ENCODE measurements around the gene HAAO.
"Not testable (repeated sequence)": the region's sequence is repeated elsewhere in the genome, so short reads cannot be mapped to it uniquely, and the experiment has no call there.

The HAAO gene

GRCh38 chr2:42792583-42793333, at the start of gene HAAO:
Gene HAAO, minus strand, starts transcription at chr2:42792583. Its CDS starts 47 bp downstream, at chr2:42792536.
- peak within 1 kb of the TSS; percentile 51 for H3K4me3 ChIP-seq (ENCODE audit: low read depth, low read length)

- no peak overlapping the region for H3K4me3 ChIP-seq (ENCODE audit: low read depth, low read length)
These were observed 49.0 kb upstream of the HAAO start for GRCh38 chr2:42841344-42841743.

DNA sequence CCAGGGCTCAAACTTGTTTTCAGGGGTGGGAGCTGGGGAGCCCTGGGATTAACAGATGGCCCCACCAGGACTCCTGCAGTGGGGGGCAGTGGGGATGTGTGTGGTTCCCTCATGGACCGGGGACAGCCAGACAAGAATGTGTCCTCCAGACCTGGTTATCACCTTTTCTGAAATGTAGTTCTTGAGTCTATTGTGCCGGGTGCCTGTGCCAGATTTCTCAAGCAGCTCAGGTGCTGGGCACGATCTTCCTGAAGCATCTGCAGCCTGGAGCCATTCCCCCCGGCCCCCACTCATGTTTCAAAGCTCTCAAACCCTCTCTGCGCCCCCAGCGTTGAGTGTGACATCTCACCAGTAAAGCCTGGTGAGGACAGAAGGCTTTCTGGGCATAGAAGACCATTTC, 48.4 kb upstream of the HAAO start:
- no peak overlapping the region for H3K4me3 ChIP-seq (ENCODE audit: low read depth, low read length)

DNA sequence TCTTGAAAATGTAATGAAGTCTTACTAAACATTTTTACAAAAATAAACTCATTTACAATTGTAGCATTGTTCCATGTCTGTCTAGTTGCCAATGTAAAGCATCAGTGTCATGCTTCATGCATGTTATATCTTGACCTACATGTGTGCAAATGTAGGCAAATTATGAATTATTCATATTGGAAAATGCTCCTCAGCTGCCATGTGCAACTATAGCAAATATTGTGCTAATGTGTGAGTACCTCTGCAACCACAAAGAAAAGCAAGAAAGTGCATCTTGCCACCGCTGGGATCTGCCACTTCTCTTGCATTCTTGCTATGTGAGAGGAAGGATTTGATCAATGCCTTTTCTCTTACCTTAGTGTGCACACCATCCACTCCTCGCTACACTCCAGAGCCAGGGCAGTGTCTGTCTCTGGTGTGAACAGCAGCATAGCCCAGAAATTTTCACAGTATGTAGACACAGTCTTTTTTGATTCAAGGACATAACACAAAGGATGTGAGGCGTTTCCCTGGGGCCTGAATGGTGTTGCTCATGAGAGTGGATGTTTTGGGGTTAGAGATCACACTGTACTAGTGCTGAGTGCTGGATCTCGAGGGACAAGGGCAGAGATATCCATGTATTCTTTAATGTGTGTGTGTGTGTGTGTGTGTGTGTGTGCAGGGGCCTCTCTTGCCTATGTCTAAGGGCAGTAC, 47.6 kb upstream of the HAAO start:
- H3K4me3 ChIP-seq (ENCODE audit: low read depth, low read length) = no peak overlapping the region

DNA sequence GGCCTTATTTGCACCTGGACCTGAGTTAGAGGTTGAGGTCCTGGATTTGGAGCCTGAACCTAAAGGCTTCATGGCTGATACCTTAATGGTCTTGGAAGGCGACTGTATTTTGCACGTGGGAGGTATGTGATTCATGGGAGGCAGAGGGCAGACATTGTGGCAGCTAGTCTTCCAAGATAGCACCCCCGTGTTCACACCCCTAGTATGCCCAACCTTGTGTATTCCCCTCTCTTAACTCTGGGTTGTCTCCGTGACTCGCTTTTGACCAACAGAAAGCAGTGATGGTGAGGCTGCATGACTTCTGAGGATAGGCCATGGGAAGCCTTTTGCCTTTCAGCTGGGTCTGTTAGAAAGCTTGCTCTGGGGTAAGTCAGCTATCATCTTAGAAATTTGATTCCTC, 45.8 kb upstream of the HAAO start:
- no peak overlapping the region for H3K4me3 ChIP-seq (ENCODE audit: low read depth, low read length)

DNA sequence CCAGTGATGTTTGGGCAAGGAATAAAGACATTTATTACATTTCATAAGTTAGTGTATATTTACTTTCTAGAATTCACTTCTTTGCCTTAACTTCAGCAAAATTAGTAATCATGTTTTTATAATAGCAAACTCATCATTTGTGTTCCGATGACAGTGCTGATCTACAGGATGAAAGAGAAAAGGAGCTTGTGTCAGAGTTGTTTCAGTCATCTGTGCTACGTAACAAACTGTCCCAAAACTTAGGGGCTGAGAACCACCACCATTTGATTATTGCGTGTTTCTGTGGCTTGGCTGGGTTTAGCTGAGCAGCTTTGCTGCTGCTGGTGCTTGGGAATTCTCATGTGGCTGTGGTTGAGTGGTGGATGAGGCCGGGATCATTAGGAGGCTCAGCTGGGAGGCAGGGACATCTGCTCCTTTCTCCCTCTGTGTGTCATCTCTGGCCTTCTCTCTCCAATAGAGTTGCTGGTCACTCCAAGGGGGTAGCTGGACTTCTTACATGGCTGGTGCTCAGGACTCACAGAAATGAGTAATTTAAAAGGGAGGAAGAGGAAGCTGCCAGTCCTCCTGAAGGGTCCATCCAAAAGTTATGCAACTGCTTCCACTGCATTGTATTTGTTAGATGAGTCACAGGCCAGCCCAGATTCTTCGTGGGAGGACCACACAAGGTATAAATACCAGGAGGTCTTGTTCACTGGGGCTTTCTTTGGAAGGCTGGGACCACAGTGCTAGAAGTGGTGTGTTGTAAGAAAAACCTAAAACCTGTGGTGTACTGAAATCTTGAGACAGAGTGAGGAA, 43.4 kb upstream of the HAAO start:
- H3K4me3 ChIP-seq (ENCODE audit: low read depth, low read length) = no peak overlapping the region

DNA sequence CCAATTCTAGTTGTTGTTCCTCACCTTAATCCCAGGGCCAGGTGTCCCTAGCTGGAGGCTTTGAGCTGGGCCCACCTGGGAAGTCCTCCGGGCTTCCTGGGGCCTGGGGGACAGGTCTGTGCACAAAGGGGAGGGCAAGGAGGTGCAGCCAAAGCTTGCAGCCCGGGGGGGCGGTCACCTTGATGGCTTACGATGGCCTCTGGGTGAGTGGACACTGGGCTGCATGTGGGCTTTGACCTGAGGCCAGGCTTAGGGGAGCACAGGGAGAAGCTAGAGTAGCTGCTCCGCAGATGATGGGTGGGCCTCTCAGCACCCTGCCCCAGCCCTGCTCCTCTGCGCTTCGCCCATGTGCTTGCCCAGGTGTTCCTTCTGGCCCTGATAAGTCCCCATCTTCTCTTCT, 41.8 kb upstream of the HAAO start:
- no peak overlapping the region for H3K4me3 ChIP-seq (ENCODE audit: low read depth, low read length)

DNA sequence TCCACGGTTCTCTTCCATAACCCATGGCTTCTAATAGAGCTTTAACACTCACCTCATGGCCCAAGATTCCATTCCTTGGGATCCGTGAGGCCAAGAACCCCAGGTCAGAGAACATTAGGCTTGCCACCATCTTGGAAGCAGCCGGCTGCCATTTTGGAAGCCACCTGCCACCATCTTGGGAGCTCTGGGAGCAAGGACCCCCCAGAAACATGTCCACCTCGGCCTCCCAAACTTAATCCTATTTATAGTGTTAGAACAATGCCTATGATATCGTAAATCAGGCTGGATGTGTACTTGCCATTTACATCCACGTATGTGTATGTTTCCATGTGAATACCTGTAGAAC, 39.9 kb upstream of the HAAO start:
- H3K4me3 ChIP-seq (ENCODE audit: low read depth, low read length) = no peak overlapping the region

GRCh38 chr2:42831575-42832288, 39.3 kb upstream of the HAAO start:
- H3K4me3 ChIP-seq (ENCODE audit: low read depth, low read length) = not testable (repeated sequence)

- H3K4me3 ChIP-seq (ENCODE audit: low read depth, low read length) = no peak overlapping the region
These were observed 38.7 kb upstream of the HAAO start for GRCh38 chr2:42830922-42831574.

- H3K4me3 ChIP-seq (ENCODE audit: low read depth, low read length) = no peak overlapping the region
These were observed 37.5 kb upstream of the HAAO start for GRCh38 chr2:42829671-42830440.

GRCh38 chr2:42828487-42829425, 36.4 kb upstream of the HAAO start:
- H3K4me3 ChIP-seq (ENCODE audit: low read depth, low read length) = no peak overlapping the region

DNA sequence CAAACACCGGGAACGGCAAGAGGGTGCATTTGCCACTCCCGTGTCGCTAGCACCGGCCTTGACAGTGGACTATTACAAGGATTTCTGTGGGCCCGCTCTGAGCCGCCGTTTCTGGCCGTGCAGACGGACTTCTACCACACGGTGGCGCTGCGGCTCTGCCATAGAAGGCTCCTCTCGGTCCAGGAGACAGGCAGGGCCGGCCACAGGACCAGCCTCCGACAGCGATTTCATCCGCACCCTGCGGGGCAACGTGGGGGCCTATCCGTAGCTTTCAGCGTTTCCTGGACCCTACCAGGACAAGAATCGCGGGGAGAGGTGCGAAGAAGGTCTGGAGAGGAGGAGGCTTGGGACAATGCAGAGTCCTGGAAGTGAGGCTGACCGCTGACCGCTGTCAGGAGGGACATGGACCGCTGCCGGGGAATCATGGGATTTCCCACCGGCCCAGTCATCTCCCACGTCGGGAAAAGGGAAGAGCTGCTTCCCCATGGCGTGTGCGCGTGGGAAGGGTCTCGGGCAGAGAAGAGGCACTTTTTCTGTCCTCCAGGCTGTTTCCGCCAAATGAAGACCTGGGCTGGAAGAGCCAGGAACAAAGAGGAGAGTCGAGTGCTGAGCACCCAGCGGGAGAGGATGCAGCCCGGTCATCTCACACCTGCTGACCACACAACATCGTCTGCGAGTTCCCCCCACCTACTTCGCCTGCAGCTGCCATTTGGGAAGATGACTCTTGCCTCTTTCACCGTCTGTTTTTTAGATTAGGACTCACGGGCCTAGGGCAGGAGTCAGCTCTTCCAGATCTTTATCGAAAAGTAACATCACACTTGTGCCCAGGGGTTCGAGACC, 35.5 kb upstream of the HAAO start:
- no peak overlapping the region for H3K4me3 ChIP-seq (ENCODE audit: low read depth, low read length)

DNA sequence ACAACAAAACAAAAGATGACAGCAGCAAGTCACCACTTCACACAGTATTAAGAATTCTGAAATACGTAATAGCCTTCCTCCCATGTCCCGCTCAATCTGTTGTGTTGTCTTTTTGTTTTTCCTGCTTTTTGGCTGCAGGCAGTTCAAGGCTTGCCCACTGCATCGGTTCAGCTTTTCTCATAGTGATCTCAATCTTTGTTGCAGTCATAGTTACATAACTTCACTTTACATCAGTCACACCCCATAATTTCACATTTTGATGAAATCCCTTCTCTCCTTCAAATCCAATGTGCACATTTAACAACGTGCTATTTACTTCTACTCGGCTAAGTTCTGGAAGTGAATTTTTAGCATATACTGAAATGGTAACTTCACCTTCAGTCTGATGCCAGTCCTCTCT, 33.8 kb upstream of the HAAO start:
- no peak overlapping the region for H3K4me3 ChIP-seq (ENCODE audit: low read depth, low read length)

DNA sequence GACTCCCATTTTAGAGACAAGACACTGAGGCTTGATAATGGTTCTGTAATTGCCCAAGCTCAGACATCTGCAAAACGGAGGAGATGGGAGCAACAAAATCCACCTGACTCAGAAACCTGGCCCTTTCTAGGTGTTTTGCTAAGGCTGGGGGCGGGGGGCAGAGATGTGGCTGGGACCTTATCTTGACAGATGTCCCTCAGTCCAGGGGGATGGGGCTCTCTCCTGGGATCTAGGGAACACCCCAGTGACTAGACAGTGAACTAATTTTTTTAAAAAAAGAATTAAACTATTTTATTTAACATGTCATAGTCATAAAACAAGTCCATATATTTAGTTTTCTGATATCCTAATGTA, 32.0 kb upstream of the HAAO start:
- no peak overlapping the region for H3K4me3 ChIP-seq (ENCODE audit: low read depth, low read length)

GRCh38 chr2:42823744-42824453, 31.5 kb upstream of the HAAO start:
- no peak overlapping the region for H3K4me3 ChIP-seq (ENCODE audit: low read depth, low read length)

DNA sequence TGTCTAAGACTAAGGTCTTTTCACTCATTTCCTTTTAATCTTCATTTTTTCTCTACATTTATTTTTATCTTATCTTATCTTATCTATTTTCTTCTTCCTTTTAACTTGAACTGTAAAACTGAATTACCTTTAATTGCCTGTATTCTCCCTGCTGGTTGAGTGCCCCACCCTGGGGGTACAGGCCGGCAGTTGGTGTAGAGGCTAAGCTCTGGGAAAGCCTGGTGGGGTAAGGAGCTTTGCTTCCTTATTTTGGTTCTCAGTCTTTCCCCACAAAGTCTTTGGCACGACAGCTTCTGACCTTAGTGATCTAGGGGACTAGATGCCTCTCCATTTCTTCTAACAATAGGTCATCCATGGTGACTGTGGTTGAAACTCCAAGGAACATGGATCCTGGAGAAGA, 26.8 kb upstream of the HAAO start:
- H3K4me3 ChIP-seq (ENCODE audit: low read depth, low read length) = no peak overlapping the region

DNA sequence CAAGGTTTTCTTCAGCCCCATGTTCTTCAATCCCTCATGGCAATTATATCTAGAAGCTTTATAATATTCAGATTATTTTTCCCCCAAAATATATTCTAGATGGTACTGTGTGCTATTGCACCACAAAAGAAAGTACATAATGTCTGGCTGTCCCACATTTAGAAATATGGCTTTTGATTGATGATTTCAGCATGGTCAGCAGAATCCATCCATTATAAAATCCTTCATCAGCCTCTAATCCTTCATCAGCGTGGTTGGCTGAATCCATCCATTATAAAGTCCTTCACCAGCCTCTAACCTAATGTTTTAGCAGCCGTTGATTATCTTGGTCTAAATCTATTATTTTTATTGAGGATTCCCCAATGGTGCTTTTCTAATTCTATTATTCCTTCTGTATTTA, 23.3 kb upstream of the HAAO start:
- H3K4me3 ChIP-seq (ENCODE audit: low read depth, low read length) = no peak overlapping the region

Measured in iPS-11a (cell line).